K562 (cell line): ENCODE data around the gene JAK3. TPM values are rescaled to one million over a fixed set of nuclear protein-coding genes. Genes with fewer than 3 reads are reported as not detected.
A peak's percentile ranks its signal among the peaks of the same experiment; 100 is the strongest.

Source experiments
- CHD1 ChIP-seq: fragments of 200-600 bp; sonication (generic); IDR thresholded peaks from one replicate; pipeline ENCODE4 v1.6.1; 2012; ENCODE audit warnings: mild to moderate bottlenecking, moderate library complexity, low read length, inconsistent platforms
- DACH1 ChIP-seq: fragments of 450-650 bp; IDR thresholded peaks from 2 replicates; pipeline ENCODE4 v1.6.1; 2018; ENCODE audit not compliant: partially characterized antibody
- E2F8 ChIP-seq: fragments of 450-650 bp; IDR thresholded peaks from 2 replicates; pipeline ENCODE4 v1.7.1; 2018; ENCODE audit warnings: mild to moderate bottlenecking, low read depth; ENCODE audit not compliant: partially characterized antibody
- FOS ChIP-seq: IDR thresholded peaks from 3 replicates; pipeline ENCODE4 v1.6.1; 2011; ENCODE audit not compliant: insufficient read length; ENCODE audit errors: extremely low read depth
- FOXP1 ChIP-seq: sonication (generic); formaldehyde crosslinking; IDR thresholded peaks from 2 replicates; pipeline ENCODE4 v1.8.0; 2022; ENCODE audit warnings: mild to moderate bottlenecking, missing genetic modification reagents
- HNRNPH1 ChIP-seq: fragments of 200-400 bp; formaldehyde crosslinking; optimal IDR thresholded peaks from 2 replicates; pipeline ENCODE3; 2017; ENCODE audit warnings: low read depth, mild to moderate bottlenecking, low read length, moderate library complexity
- PHF20 ChIP-seq: fragments of 450-650 bp; IDR thresholded peaks from 2 replicates; pipeline ENCODE4 v1.6.1; 2018; ENCODE audit not compliant: partially characterized antibody
- RBM39 ChIP-seq: fragments of 200-400 bp; formaldehyde crosslinking; optimal IDR thresholded peaks from 2 replicates; pipeline ENCODE3; 2018; ENCODE audit warnings: low read depth, low read length
- SETDB1 ChIP-seq: IDR thresholded peaks from one replicate; pipeline ENCODE4 v1.6.1; 2012; ENCODE audit warnings: low read length, control low read depth, inconsistent platforms
- SIN3A ChIP-seq, 2 experiments: fragments of 150-350 bp in 1 of 2; IDR thresholded peaks; 2 replicates each; pipeline ENCODE4 v1.6.1; 2011 to 2016; ENCODE audit warnings: borderline replicate concordance in 2 of 2, low read depth in 2 of 2, low read length in 2 of 2, mild to moderate bottlenecking in 2 of 2, moderate library complexity in 2 of 2; ENCODE audit not compliant: control insufficient read depth in 1 of 2
- SMAD2 ChIP-seq: fragments of 150-350 bp; IDR thresholded peaks from 2 replicates; pipeline ENCODE4 v1.6.1; 2014; ENCODE audit warnings: low read depth, mild to moderate bottlenecking, low read length
- SREBF1 ChIP-seq: fragments of 150-350 bp; IDR thresholded peaks from 2 replicates; pipeline ENCODE4 v1.6.1; 2014; ENCODE audit warnings: antibody characterized with exemption, low read depth, low read length, borderline replicate concordance
- TARDBP ChIP-seq: fragments of 450-650 bp; IDR thresholded peaks from 2 replicates; pipeline ENCODE4 v1.6.1; 2016
- ZFP36 ChIP-seq: fragments of 150-350 bp; IDR thresholded peaks from 2 replicates; pipeline ENCODE4 v1.6.1; 2018; ENCODE audit warnings: low read length, low read depth; ENCODE audit not compliant: partially characterized antibody
- ZNF121 ChIP-seq: sonication (generic); formaldehyde crosslinking; conservative IDR thresholded peaks from 2 replicates; pipeline ENCODE4 v1.8.0; 2022; ENCODE audit warnings: missing genetic modification reagents
- ZZZ3 ChIP-seq: fragments of 450-650 bp; IDR thresholded peaks from 2 replicates; pipeline ENCODE4 v1.6.1; 2016; ENCODE audit warnings: antibody characterized with exemption, mild to moderate bottlenecking, moderate library complexity
- polyA plus RNA-seq, 8 experiments: library from polyadenylated mRNA; depleted of rRNA in 4 of 8; stranded (reverse) in 5 of 8; unstranded in 3 of 8; fragments of >200 nt; fragmentation: Nextera tagmentation in 2 of 8; fragmentation: Illumina TruSeq in 1 of 8; extraction: Ambion mirVana in 2 of 8; extraction: Trizol in 1 of 8; gene quantifications; 2 replicates each; pipeline versions ENCODE4 v1.2.1 to v1.2.3, GENCODE V29; 2011 to 2014; ENCODE audit warnings: inconsistent platforms in 1 of 8, missing spikeins in 1 of 8
- total RNA-seq, 7 experiments: library from RNA; depleted of rRNA in 6 of 7; stranded (reverse); fragments of >200 nt in 6 of 7; fragmentation: Illumina TruSeq in 2 of 7; extraction: Trizol in 2 of 7; gene quantifications; 2 replicates each; pipeline versions ENCODE4 v1.2.1 to v1.2.3, GENCODE V29; 2011 to 2021; ENCODE audit warnings: low replicate concordance in 1 of 7
- TF ChIP-seq, protein P1 (sequence below), 2 experiments: fragments of 450-650 bp; formaldehyde crosslinking in 1 of 2; IDR thresholded peaks; 2 replicates each; pipeline versions ENCODE4 v1.4.0 to v1.6.1; 2014 to 2020; ENCODE audit warnings: mild to moderate bottlenecking in 2 of 2, borderline replicate concordance in 1 of 2, low read depth in 1 of 2

Gene JAK3
- total and polyA plus RNA-seq, 9 of the 15 experiments (the other 6 are each of a cell fraction or from before 2014, with no cell fraction given): 0.01 to 0.18 (median 0.07) TPM; not detected in 1

- TF ChIP-seq, protein P1, sequence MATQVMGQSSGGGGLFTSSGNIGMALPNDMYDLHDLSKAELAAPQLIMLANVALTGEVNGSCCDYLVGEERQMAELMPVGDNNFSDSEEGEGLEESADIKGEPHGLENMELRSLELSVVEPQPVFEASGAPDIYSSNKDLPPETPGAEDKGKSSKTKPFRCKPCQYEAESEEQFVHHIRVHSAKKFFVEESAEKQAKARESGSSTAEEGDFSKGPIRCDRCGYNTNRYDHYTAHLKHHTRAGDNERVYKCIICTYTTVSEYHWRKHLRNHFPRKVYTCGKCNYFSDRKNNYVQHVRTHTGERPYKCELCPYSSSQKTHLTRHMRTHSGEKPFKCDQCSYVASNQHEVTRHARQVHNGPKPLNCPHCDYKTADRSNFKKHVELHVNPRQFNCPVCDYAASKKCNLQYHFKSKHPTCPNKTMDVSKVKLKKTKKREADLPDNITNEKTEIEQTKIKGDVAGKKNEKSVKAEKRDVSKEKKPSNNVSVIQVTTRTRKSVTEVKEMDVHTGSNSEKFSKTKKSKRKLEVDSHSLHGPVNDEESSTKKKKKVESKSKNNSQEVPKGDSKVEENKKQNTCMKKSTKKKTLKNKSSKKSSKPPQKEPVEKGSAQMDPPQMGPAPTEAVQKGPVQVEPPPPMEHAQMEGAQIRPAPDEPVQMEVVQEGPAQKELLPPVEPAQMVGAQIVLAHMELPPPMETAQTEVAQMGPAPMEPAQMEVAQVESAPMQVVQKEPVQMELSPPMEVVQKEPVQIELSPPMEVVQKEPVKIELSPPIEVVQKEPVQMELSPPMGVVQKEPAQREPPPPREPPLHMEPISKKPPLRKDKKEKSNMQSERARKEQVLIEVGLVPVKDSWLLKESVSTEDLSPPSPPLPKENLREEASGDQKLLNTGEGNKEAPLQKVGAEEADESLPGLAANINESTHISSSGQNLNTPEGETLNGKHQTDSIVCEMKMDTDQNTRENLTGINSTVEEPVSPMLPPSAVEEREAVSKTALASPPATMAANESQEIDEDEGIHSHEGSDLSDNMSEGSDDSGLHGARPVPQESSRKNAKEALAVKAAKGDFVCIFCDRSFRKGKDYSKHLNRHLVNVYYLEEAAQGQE (IDR thresholded peaks at IDR 0.05; ENCODE audit: borderline replicate concordance): peak; percentile 71
- TF ChIP-seq, protein P1 (CRISPR knock-in tag; IDR thresholded peaks at IDR 0.05; ENCODE audit: low read depth): 0 out of 2 replicates have a peak, but pooled peaks have one; percentile 23
- TF ChIP-seq FOXP1 (CRISPR knock-in tag) (peak; percentile 95), ZZZ3 (no peak), SREBF1 (no peak), E2F8 (no peak), TARDBP (no peak), HNRNPH1 (no peak), ZFP36 (no peak), SETDB1 (no peak), RBM39 (no peak), ZNF121 (CRISPR knock-in tag) (0 out of 2 replicates have a peak, but pooled peaks have one; percentile 13), SMAD2 (no peak), PHF20 (peak; percentile 55), SIN3A (IDR thresholded peaks at IDR 0.05; ENCODE audit: borderline replicate concordance in 2 of 2, control insufficient read depth in 1 of 2, low read depth in 2 of 2, low read length in 2 of 2) (peak; percentile 16 to 17; a peak in 1 of 4 replicates), CHD1 (no peak), DACH1 (peak; percentile 39), FOS (no peak)
Observed at GRCh38 chr19:17841810-17842662, 5.7 kb downstream of the JAK3 start (continued).
